Natural killer cell treated with Interleukin-12 subunit alpha and Interleukin-12 subunit beta and Interleukin-15 and Interleukin-18, amount 100 ng/mL, for 72 hours (primary cell): ENCODE data around the gene PPP1R13B. TPM values are rescaled to one million over a fixed set of nuclear protein-coding genes. Genes with fewer than 3 reads are reported as not detected.

Experiments
- ATAC-seq, 2 donors: fragments of 150-1000 bp; cut with Tn5 transposase in 1 of 2; sonication (Bioruptor Pico), chemical (Tn5 transposase) in 1 of 2; 2 replicates each; pipeline ENCODE4 v1.10.0; 2021
- DNase-seq: peaks from one replicate; pipeline ENCODE4 v3.0.0; 2022; ENCODE audit warnings: low spot score
- H3K27ac Mint-ChIP-seq, 2 donors: 1 replicate in 1 of 2; 2 replicates in 1 of 2; pipeline ENCODE4 v1.8.0; 2022; ENCODE audit warnings: mixed read lengths in 2 of 2, mild to moderate bottlenecking in 1 of 2, moderate library complexity in 1 of 2
- H3K27me3 Mint-ChIP-seq, 2 donors: 1 replicate in 1 of 2; 2 replicates in 1 of 2; pipeline ENCODE4 v1.8.0; 2022; ENCODE audit warnings: mixed read lengths in 2 of 2
- H3K36me3 Mint-ChIP-seq: one replicate; pipeline ENCODE4 v1.8.0; 2022; ENCODE audit warnings: mixed read lengths
- H3K4me1 Mint-ChIP-seq, 2 donors: 1 replicate in 1 of 2; 2 replicates in 1 of 2; pipeline ENCODE4 v1.8.0; 2022; ENCODE audit warnings: low read depth in 2 of 2, mixed read lengths in 2 of 2, mild to moderate bottlenecking in 1 of 2
- H3K4me3 Mint-ChIP-seq: one replicate; pipeline ENCODE4 v1.8.0; 2022; ENCODE audit warnings: mixed read lengths
- H3K9me3 Mint-ChIP-seq: 2 replicates; pipeline ENCODE4 v1.8.0; 2022; ENCODE audit warnings: mixed read lengths
- total RNA-seq, 2 donors: library from RNA; stranded (reverse); gene quantifications; one replicate each; pipeline ENCODE4 v1.2.3, GENCODE V29; 2022

The PPP1R13B gene
- total RNA-seq, 2 donors from 2014 or later: 14.4 to 25.7 TPM

DNA sequence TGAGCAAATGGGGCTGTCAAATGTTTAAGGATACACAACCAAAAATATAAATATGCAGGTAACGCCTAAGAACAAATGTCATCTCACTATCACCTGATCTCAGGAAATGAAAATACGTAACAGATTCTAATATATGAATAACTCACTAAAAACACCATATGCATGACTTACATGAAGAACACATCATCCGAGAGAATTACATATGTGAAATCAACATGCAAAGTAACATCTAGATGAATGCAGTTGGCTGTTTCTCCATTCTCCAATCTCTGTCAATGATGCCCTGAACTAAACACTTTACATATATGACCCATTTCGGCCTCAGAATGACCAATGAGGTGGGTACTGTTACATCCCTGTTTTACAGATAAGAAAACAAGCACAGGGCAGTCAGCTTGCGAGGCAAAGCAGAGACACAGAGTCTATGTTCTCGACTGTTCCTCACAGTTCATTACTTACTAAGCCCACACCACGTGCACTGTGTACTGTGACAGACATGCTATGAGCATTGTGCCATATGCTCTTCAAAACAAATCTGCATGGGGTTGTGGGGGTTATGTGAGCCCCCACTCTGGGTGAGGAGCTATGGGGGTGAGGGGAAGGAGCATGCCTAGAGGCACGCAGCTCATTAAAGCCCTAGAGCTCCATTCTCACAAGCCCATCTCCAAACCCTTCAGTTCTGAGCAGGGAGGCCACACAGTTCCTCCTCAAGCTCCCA, 89.2 kb downstream of the PPP1R13B start:
- Mint-ChIP-seq H3K36me3 (no peaks in the 10 kb centered on the region), H3K4me1 (no peaks in the 10 kb centered on the region), H3K4me3 (no peak overlapping the region), H3K27me3 (no peaks in the 10 kb centered on the region), H3K27ac (no peak overlapping the region), H3K9me3 (no peaks in the 10 kb centered on the region)
- DNase-seq (no peak), ATAC-seq (no peak)

DNA sequence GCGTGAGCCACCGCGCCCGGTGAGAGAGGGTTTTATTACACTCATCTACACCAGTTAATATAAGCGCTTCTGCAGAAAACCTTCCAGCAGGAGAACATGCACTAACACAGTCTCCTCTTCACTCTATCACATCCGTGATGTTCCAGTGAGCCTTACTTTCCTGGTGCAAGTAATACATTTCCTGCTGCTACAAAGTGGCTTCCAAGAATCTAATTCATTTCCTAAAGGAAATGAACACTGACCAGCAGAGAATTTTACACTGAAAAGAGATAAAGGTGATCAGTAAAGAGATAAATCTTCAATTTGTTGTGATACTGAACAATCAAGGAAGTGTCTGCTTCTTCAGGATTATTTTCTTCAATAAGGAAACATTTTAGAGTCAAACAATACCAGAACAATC, 92.3 kb downstream of the PPP1R13B start:
- DNase-seq (no peak), ATAC-seq (no peak)
- no peak overlapping the region for H3K27ac Mint-ChIP-seq
- no peaks in the 10 kb centered on the region for H3K36me3 Mint-ChIP-seq
- no peaks in the 10 kb centered on the region for H3K27me3 Mint-ChIP-seq
- no peaks in the 10 kb centered on the region for H3K4me1 Mint-ChIP-seq
- H3K4me3 Mint-ChIP-seq: no peak overlapping the region
- H3K9me3 Mint-ChIP-seq: no peaks in the 10 kb centered on the region

DNA sequence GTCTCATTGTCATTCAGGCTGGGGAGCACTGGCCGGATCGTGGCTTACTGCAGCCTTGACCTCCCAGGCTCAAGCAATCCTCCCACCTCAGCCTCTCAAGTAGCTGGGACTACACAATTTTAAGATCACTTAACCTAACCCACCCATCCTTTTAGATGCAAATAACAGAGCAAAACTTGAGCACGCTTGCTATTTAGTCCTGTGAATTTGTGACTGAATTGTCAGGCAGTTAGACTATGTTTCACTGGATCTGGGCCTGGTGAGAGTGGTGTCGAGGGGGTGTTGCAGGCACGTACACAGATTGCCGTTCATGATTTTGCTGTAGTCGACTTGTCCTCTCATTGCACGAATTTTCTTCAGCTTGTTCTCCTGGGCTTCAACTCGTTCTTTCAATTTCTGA, 93.6 kb downstream of the PPP1R13B start:
- H3K27ac Mint-ChIP-seq: no peak overlapping the region
- no peaks in the 10 kb centered on the region for H3K4me1 Mint-ChIP-seq
- no peaks in the 10 kb centered on the region for H3K27me3 Mint-ChIP-seq
- no peak for ATAC-seq
- no peaks in the 10 kb centered on the region for H3K9me3 Mint-ChIP-seq
- no peaks in the 10 kb centered on the region for H3K36me3 Mint-ChIP-seq
- DNase-seq: no peak
- no peak overlapping the region for H3K4me3 Mint-ChIP-seq

DNA sequence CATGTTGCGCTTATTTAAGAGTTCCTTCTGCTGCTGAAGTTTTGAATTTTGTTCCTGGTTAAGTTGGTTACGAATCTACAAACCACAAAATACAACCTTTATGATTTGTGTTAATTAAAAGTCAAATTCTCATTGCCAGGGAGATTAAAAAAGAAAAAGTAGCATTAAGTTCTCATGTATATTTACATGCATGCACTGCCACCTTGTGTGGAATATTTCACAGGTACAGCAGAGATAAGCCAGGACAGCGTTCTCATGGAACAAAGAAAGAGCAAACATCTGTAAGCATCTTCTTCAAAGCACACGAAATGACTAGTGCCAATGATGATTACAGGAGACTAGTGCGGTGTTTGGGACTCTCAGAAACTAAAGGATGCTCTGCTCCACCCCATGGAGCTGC, 97.5 kb downstream of the PPP1R13B start:
- Mint-ChIP-seq H3K4me1 (no peaks in the 10 kb centered on the region), H3K4me3 (no peak overlapping the region), H3K9me3 (no peaks in the 10 kb centered on the region), H3K27ac (no peak overlapping the region), H3K36me3 (no peaks in the 10 kb centered on the region), H3K27me3 (no peaks in the 10 kb centered on the region)
- DNase-seq (no peak), ATAC-seq (no peak)

DNA sequence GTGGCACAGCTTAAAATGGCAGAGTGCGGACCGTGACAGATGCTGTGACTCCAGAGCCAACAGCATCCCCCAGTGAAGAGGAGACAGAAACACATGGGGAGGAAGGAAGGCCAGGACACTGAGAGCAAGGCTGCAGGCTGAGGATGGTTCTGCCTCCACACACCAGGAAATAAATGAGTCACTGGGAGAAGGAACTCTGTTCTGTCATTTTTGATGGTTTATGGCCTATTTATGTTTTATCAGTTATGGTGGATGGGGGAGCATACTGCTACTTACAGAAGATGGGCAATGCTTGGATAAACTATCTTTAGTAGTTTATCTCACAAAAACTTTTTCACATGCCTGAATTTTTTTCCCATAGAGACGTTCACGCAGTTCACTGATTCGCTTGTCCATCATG, 97.9 kb downstream of the PPP1R13B start:
- Mint-ChIP-seq H3K36me3 (no peaks in the 10 kb centered on the region), H3K9me3 (no peaks in the 10 kb centered on the region), H3K4me3 (no peak overlapping the region), H3K27ac (no peak overlapping the region), H3K27me3 (no peaks in the 10 kb centered on the region), H3K4me1 (no peaks in the 10 kb centered on the region)
- DNase-seq (no peak), ATAC-seq (no peak)

DNA sequence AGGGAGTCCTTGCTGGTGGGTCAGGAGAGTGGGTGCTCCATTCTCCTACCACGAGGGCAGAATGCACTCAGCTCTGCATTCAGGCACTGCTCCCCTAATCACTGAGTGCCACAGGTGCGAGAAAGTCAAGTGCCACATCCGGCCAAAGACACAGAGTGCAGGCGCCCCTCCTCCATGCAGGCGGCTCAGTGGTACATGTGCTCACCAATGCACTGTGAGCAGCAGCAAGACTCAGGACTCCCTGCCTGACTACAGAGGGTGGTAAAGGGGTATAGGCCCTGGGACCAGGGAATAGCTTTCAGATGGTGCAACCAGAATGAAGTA, 98.9 kb downstream of the PPP1R13B start:
- Mint-ChIP-seq H3K27ac (no peak overlapping the region), H3K9me3 (no peaks in the 10 kb centered on the region), H3K4me1 (no peaks in the 10 kb centered on the region), H3K4me3 (no peak overlapping the region), H3K36me3 (no peaks in the 10 kb centered on the region), H3K27me3 (no peaks in the 10 kb centered on the region)
- ATAC-seq (peak; percentile 55 to 88), DNase-seq (no peak)

DNA sequence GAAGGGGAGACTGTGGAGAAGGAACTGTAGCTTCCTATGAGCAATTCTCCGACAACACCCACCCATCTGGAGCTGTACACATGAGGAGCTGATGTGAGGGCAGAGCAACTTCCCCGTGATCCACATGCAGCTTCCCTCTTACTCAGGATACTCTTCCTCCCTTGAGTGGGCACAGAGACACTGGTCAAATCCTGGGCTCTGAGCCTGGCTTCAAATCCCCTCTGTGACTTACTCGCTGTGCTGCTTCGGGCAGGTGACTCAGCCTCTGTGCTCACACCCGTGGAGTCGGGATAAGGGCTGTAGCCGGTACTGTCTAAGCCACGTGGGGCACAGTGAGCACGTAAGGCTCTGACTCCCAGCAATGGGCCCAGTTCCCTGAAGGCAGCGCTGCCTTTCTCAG, 100.7 kb downstream of the PPP1R13B start:
- ATAC-seq: peak in 1 of 2 donors; percentile 15
- Mint-ChIP-seq H3K4me1 (no peaks in the 10 kb centered on the region), H3K9me3 (no peaks in the 10 kb centered on the region), H3K4me3 (no peak overlapping the region), H3K36me3 (no peaks in the 10 kb centered on the region), H3K27me3 (no peaks in the 10 kb centered on the region), H3K27ac (no peak overlapping the region)
- no peak for DNase-seq

DNA sequence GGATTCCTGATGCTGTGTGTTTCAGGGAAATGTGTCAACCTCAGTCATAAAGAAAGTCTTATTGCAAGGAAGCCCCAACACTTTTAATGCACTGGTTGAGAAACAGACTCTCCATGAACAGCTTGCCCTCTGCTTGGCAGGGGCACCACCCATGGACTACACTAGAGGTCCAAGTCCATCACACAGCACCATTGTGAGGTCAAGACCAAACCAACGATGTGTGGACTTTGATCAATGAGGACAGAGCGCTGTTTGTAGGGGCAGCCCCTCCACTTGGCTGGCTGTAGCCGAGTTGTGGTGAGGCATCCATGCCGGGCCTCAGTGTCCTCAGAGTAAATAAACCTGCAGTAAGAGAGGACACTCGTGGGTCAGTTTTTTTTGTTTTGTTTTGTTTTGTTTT, 102.0 kb downstream of the PPP1R13B start:
- Mint-ChIP-seq H3K4me1 (no peaks in the 10 kb centered on the region), H3K27me3 (no peaks in the 10 kb centered on the region), H3K27ac (no peak overlapping the region), H3K36me3 (no peaks in the 10 kb centered on the region), H3K4me3 (no peak overlapping the region), H3K9me3 (no peaks in the 10 kb centered on the region)
- no peak for DNase-seq
- ATAC-seq: no peak

DNA sequence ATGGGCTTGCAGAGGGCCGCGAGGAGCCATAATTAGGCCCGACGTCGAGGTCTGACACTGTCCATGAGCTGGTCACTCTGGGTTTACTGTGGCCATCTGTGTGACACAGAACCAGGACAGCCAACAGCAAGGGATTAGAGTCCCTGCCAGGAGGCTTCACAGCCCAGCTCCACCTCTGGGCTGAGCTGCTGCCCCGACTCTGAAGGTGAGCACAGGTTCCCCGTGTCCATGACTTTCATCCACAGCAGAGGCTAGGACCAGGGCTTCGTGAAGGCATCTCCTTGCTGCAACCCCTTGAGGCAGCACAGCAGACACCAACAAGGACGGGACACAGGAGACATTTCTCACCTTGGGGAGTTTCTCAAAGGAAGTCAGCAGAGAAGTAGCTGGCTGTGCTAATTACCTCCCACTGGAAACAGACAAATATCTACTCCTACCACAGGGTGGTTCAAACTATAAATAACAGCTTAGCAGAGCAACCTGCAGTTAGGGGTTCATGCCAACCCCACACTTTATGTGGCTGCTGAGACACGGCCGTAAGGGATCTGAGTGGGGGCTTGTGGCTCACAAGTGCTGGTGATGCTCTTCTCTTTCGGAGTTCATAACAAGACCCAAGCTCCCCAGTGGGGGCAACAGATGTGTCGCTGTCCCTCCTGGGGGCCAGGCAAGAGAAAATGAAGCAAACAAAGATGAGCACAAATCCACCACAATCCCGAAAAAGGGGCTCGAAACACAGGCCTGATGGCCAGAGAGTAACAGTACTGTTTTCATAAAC, 102.6 kb downstream of the PPP1R13B start:
- Mint-ChIP-seq H3K4me3 (no peak overlapping the region), H3K27ac (no peak overlapping the region), H3K9me3 (no peaks in the 10 kb centered on the region), H3K27me3 (no peaks in the 10 kb centered on the region), H3K4me1 (no peaks in the 10 kb centered on the region), H3K36me3 (no peaks in the 10 kb centered on the region)
- DNase-seq (no peak), ATAC-seq (no peak)

DNA sequence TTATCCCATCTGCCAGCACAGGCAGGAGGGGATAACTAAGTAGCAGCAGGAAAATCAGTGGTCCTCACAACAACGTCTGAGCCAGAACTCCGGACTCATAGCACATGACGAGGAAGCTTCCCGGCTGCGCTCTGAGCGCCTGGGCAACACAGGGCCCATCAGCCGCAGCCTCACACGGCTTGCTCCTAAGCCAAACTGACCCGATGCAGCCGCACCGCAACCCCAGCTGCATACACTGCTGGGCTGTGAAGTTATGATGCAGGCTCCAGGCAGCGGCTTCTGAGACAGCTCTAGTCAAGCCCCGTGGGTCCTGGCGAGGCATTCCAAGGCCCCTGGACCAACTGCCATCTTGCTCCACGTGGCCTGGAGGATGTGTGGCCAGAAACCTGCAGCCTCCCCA, 103.7 kb downstream of the PPP1R13B start:
- Mint-ChIP-seq H3K27ac (no peak overlapping the region), H3K27me3 (no peaks in the 10 kb centered on the region), H3K36me3 (no peaks in the 10 kb centered on the region), H3K4me3 (no peak overlapping the region), H3K4me1 (no peaks in the 10 kb centered on the region), H3K9me3 (no peaks in the 10 kb centered on the region)
- no peak for ATAC-seq
- no peak for DNase-seq

DNA sequence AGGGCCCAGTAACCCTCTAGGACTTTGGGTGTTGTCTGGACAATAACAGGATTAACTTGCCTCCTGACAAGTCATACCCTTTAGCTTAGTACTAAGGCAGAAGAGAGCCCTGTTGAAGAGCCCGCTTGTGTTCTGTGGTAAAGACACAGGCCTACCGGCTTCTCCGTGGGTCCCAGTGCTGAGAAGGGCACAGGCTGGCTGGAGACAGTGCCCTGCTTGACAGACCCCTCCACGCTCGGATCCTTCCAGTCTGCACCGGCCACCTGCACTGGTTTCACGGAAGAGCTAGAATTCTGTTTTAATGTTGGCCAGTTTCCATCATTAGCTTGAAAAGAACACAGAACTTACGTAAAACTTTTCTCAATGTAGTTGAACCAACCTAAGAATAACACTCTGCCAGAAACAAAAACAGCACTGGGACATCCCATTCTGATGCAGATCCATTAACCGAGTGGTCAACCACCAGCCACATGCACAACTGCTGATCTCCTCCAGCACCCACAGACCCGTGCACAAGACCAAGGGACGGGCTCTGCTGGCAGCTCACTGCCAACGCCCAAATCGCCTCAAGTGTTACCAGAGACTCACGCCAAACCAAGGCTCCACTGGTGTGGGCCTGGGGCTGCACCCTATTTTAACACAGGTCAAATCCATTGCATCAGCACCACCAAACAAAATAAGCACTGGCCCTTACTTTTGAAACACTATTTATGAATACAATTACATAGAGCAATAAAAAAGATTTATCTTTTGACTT, 104.7 kb downstream of the PPP1R13B start:
- no peak overlapping the region for H3K4me3 Mint-ChIP-seq
- no peaks in the 10 kb centered on the region for H3K36me3 Mint-ChIP-seq
- no peaks in the 10 kb centered on the region for H3K9me3 Mint-ChIP-seq
- H3K4me1 Mint-ChIP-seq: no peaks in the 10 kb centered on the region
- H3K27ac Mint-ChIP-seq: no peak overlapping the region
- no peaks in the 10 kb centered on the region for H3K27me3 Mint-ChIP-seq
- DNase-seq (no peak), ATAC-seq (no peak)

DNA sequence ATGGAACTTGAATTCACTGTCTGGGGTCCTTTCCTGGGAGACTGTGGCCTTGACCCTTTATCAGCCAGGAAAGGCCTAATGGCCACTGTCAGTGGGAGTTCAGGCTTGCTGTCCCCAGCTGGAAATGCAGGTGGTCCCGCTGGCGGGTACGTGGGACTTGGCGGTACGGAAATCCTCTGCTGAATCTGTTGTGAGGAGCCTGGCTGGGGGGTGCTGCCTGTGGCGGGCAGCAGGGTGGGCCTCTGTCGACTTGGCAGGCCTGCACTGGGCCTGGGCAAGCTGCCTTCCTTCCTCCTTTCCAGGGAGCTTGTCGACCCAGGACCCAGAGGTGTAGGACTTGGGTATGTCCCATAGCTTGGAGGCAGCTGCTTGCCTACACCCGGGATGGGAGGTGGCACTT, 105.5 kb downstream of the PPP1R13B start:
- Mint-ChIP-seq H3K4me3 (no peak overlapping the region), H3K9me3 (no peaks in the 10 kb centered on the region), H3K27ac (no peak overlapping the region), H3K36me3 (no peaks in the 10 kb centered on the region), H3K27me3 (no peaks in the 10 kb centered on the region), H3K4me1 (no peaks in the 10 kb centered on the region)
- DNase-seq (no peak), ATAC-seq (no peak)

DNA sequence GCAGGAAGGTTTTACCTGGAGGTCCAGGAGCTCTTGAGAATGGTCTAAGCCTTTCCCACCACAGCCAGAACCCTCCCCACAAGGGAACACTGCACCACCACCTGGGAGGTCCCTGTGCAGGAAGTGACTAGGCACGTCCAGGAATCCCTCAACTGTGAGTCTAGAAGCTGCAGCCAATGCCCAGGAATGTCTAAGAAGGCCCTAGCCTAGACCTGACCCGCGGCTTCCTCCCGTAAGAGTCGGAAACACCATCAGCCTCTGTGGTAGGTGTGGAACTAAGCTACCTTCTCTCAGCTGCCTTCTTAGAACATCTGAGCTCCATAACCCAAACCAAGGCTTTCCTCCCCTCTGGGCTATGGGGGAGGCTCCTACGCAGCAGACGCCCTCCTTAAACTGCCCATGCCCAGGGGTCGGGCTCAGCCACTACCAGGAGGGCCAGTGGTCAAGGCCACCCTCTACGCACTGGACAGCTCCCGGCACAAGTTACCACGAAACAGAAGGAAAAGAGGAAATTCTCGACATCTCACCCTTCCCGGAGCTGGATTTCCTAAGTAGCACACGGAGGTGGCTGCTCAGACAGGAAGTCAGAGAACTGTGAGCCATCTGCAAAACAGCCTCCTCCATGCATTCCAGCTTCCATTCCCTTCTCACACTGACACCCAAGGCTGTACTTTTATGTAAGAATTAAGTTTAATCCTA, 106.2 kb downstream of the PPP1R13B start:
- DNase-seq: no peak
- H3K27ac Mint-ChIP-seq: no peak overlapping the region
- H3K27me3 Mint-ChIP-seq: no peaks in the 10 kb centered on the region
- H3K4me3 Mint-ChIP-seq: no peak overlapping the region
- no peaks in the 10 kb centered on the region for H3K4me1 Mint-ChIP-seq
- ATAC-seq: no peak
- no peaks in the 10 kb centered on the region for H3K36me3 Mint-ChIP-seq
- no peaks in the 10 kb centered on the region for H3K9me3 Mint-ChIP-seq
